HEK293T (cell line): ENCODE data around the gene ATP8A2.
A peak's percentile ranks its signal among the peaks of the same experiment; 100 is the strongest.

ENCODE experiments used
- CTCF ChIA-PET: fragments of 350-600 bp; formaldehyde crosslinking; extraction: SDS; loops from one replicate; lab custom pipeline; 2021; ENCODE audit warnings: antibody characterized with exemption, inconsistent platforms; lab: Yijun Ruan, JAX
- POLR2A ChIA-PET: fragments of 350-600 bp; formaldehyde crosslinking; extraction: SDS; loops from one replicate; lab custom pipeline; 2020; ENCODE audit warnings: antibody characterized with exemption, inconsistent platforms; lab: Yijun Ruan, JAX
- DNase-seq: peaks from one replicate; pipeline ENCODE4 v3.0.0; 2012; ENCODE audit warnings: mixed read lengths; ENCODE audit errors: extremely low spot score
- ARNT ChIP-seq: fragments of 450-650 bp; IDR thresholded peaks from 2 replicates; pipeline ENCODE4 v1.6.1; 2017; ENCODE audit warnings: mild to moderate bottlenecking
- BHLHE40 ChIP-seq: fragments of 450-650 bp; IDR thresholded peaks from 2 replicates; pipeline ENCODE4 v1.6.1; 2016; ENCODE audit warnings: mild to moderate bottlenecking, moderate library complexity, borderline replicate concordance
- CTBP1 ChIP-seq: fragments of 450-650 bp; IDR thresholded peaks from 2 replicates; pipeline ENCODE4 v1.6.1; 2016; ENCODE audit warnings: borderline replicate concordance
- ELF4 ChIP-seq: fragments of 450-650 bp; IDR thresholded peaks from 2 replicates; pipeline ENCODE4 v1.6.1; 2017; ENCODE audit warnings: antibody characterized with exemption
- FOXA1 ChIP-seq: fragments of 450-650 bp; IDR thresholded peaks from 2 replicates; pipeline ENCODE4 v1.6.1; 2016; ENCODE audit warnings: mild to moderate bottlenecking
- FOXK2 ChIP-seq: fragments of 450-650 bp; IDR thresholded peaks from 2 replicates; pipeline ENCODE4 v1.6.1; 2016; ENCODE audit warnings: mild to moderate bottlenecking
- FOXM1 ChIP-seq: fragments of 450-650 bp; IDR thresholded peaks from 2 replicates; pipeline ENCODE4 v1.6.1; 2017; ENCODE audit warnings: mild to moderate bottlenecking, borderline replicate concordance
- HDGF ChIP-seq: fragments of 450-650 bp; IDR thresholded peaks from 2 replicates; pipeline ENCODE4 v1.6.1; 2017; ENCODE audit warnings: antibody characterized with exemption, borderline replicate concordance
- L3MBTL2 ChIP-seq: fragments of 450-650 bp; conservative IDR thresholded peaks from 2 replicates; pipeline ENCODE4 v1.6.1; 2016; ENCODE audit warnings: mild to moderate bottlenecking
- LEF1 ChIP-seq: fragments of 450-650 bp; IDR thresholded peaks from 2 replicates; pipeline ENCODE4 v1.6.1; 2017; ENCODE audit warnings: mild to moderate bottlenecking, borderline replicate concordance
- NFRKB ChIP-seq: fragments of 450-650 bp; IDR thresholded peaks from 2 replicates; pipeline ENCODE4 v1.6.1; 2016; ENCODE audit warnings: mild to moderate bottlenecking, moderate library complexity
- SP1 ChIP-seq: fragments of 450-650 bp; IDR thresholded peaks from 2 replicates; pipeline ENCODE4 v1.6.1; 2017
- SUZ12 ChIP-seq: fragments of 450-650 bp; IDR thresholded peaks from 2 replicates; pipeline ENCODE4 v1.6.1; 2016; ENCODE audit warnings: mild to moderate bottlenecking
- TARDBP ChIP-seq: fragments of 450-650 bp; IDR thresholded peaks from 2 replicates; pipeline ENCODE4 v1.6.1; 2016
- ZNF384 ChIP-seq: fragments of 450-650 bp; IDR thresholded peaks from 2 replicates; pipeline ENCODE4 v1.6.1; 2016
- TF ChIP-seq, protein P1 (sequence below): fragments of 450-650 bp; IDR thresholded peaks from 2 replicates; pipeline ENCODE4 v1.6.1; 2016

The ATP8A2 gene

DNA sequence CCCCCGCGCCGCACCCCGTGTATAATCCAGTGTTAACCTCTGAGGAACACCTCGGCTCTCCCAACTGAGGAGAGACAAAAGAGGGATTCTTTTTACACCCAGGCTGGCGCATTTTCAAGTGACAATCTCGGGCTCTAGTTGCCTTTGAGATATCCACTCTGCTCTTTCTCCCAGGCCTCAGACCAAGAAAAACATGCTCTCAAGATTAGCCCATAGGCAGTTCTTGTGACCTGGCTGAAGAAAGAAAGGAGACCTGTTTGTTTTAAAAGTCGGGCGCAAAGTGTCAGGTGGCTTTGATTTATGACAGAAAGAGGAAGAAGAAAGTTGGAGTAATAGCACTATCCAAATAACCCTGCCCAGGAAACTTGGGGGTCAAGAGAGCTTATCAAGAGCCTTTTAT is 652.8 kb downstream of the ATP8A2 start:
- DNase-seq: no peak
- CTCF ChIA-PET: no interaction called here
- POLR2A ChIA-PET: no interaction called here
- TF ChIP-seq SUZ12: no peak
- TF ChIP-seq, protein P1, sequence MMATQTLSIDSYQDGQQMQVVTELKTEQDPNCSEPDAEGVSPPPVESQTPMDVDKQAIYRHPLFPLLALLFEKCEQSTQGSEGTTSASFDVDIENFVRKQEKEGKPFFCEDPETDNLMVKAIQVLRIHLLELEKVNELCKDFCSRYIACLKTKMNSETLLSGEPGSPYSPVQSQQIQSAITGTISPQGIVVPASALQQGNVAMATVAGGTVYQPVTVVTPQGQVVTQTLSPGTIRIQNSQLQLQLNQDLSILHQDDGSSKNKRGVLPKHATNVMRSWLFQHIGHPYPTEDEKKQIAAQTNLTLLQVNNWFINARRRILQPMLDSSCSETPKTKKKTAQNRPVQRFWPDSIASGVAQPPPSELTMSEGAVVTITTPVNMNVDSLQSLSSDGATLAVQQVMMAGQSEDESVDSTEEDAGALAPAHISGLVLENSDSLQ: peak; percentile 80

DNA sequence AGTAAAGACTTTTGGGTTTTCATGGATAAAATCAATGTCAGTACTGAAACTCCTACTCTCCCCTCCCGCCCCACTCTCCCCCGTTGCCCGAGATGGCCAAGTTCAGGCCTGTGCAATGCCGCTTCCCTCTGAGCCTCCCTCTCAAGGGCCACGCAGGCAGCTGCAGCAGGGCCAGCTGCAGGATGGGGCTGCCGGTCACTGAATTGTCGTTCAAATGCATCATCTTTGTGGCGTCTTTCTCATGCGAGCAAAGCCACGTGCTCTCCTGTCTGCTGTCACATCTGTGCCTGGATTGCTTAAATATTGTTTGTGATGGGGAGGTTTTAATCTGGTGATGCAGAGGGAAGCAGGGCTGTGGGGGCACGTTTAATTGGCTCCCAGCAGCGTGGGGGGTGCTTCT is 653.4 kb downstream of the ATP8A2 start:
- ChIA-PET CTCF (no interaction called here), POLR2A (no interaction called here)
- DNase-seq: no peak
- no peak for TF ChIP-seq SUZ12
- TF ChIP-seq, protein P1: no peak
- TF ChIP-seq HDGF: no peak
- TF ChIP-seq BHLHE40: no peak
- no peak for TF ChIP-seq CTBP1
- no peak for TF ChIP-seq L3MBTL2

DNA sequence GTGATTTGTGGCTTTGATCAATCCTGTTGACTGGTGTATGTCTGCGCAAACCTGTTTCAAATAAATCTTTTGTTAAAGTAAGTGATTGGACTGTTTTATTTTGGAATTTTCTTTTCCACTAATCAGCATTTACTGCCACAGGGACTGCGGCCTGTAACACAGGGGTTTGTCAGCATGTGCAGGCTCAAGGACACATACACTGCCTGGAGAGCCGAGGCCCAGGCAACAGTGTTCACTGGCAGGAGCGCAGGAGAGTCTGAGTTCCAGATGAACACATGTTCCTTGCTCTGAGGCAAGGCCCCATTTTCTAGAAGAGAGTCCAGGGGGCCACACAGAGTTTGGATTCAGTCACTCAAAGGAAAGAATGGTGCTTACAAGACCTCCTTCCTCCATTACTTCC is 654.0 kb downstream of the ATP8A2 start:
- ChIA-PET POLR2A (no interaction called here), CTCF (interaction anchor here (2.4 kb wide), 1 partner anchor 12 kb away, joined by 7 read pairs; no protein-coding TSS in a partner anchor)
- DNase-seq: no peak
- TF ChIP-seq LEF1 (no peak), FOXA1 (no peak), SP1 (no peak), ELF4 (no peak), ZNF384 (no peak), FOXM1 (no peak), NFRKB (no peak), CTBP1 (no peak), HDGF (no peak), FOXK2 (no peak), L3MBTL2 (no peak), BHLHE40 (no peak), TARDBP (no peak), ARNT (no peak), SUZ12 (no peak)
- TF ChIP-seq, protein P1: no peak

DNA sequence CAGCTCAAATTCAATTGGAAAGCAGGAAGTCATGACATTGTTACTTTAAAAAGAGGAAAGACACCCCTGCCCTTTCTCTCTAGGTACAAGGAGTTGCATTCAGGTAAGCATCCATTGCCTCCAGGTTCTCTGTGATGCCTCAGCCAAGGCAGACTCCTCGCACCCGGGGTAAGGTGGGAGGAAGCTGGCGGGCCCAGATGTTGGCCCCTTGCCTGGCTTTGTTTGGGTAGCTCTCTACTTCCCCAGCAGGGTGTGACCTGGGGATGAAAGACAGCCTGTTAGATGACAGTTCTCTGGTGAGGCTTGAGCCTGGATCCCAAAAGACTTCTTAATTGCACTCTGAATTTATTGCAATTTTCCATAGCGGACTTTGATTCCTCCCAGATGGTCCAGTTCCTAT is 654.4 kb downstream of the ATP8A2 start:
- no peak for DNase-seq
- TF ChIP-seq LEF1: no peak
- TF ChIP-seq ZNF384: no peak
- TF ChIP-seq SP1: no peak
- TF ChIP-seq L3MBTL2: no peak
- TF ChIP-seq NFRKB: no peak
- TF ChIP-seq TARDBP: no peak
- TF ChIP-seq ELF4: no peak
- TF ChIP-seq, protein P1: no peak
- no peak for TF ChIP-seq FOXK2
- TF ChIP-seq ARNT: no peak
- TF ChIP-seq FOXA1: no peak
- no peak for TF ChIP-seq SUZ12
- CTCF ChIA-PET: interaction anchor here (2.4 kb wide), 1 partner anchor 11 kb away, joined by 7 read pairs; no protein-coding TSS in a partner anchor
- POLR2A ChIA-PET: no interaction called here

DNA sequence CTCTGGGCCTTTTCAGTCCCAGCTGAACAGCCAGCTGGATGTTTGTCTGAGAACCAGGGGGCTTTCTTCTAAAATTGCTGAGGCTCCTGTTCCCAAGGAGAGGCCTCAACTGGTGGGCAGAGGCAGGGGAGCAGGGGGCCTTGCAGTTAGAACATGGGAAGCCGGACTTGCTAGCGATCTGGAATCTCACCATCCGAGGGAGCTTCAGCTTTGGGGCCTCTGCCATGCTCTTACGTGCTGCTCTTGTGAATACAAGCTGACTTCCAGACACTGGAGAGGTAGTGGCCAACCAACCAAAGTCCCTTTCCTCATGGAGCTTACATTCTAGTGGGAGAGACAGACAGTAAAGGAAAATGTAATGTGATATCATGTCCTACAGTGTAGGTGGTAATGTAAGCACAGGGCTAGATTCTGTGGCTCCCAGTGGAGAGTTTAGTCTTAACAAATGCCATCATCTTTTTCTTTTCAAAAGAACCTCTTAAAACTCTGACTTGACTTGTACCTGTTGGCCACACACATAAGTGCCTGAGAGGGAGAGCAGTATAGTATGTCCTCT is 657.9 kb downstream of the ATP8A2 start:
- no peak for TF ChIP-seq FOXM1
- no peak for TF ChIP-seq ZNF384
- TF ChIP-seq LEF1: no peak
- TF ChIP-seq ELF4: no peak
- TF ChIP-seq BHLHE40: no peak
- no peak for TF ChIP-seq SUZ12
- no peak for TF ChIP-seq FOXK2
- no peak for TF ChIP-seq NFRKB
- TF ChIP-seq TARDBP: no peak
- TF ChIP-seq, protein P1: no peak
- no peak for TF ChIP-seq SP1
- TF ChIP-seq L3MBTL2: no peak
- TF ChIP-seq ARNT: no peak
- TF ChIP-seq CTBP1: no peak
- TF ChIP-seq HDGF: no peak
- TF ChIP-seq FOXA1: no peak
- no peak for DNase-seq
- CTCF ChIA-PET: interaction anchor here (0.7 kb wide), 1 partner anchor 12 kb away, joined by 3 read pairs; no protein-coding TSS in a partner anchor
- POLR2A ChIA-PET: no interaction called here
